ENCODE results near the gene RAB11FIP3.

- TF ChIP-seq CTCF (conservative IDR thresholded peaks at IDR 0.05; ENCODE audit: low read depth, low read length) (no peak), EZH2 (IDR thresholded peaks at IDR 0.05; ENCODE audit: low read length, unreplicated experiment) (no peak), EZH2phosphoT487 (IDR thresholded peaks at IDR 0.05; ENCODE audit: borderline replicate concordance, low read length) (no peak)
These were observed 18.2 kb upstream of the RAB11FIP3 start for GRCh38 chr16:407253-407652.
